CD14-positive monocyte (primary cell): ENCODE results near the gene R3HDM2. TPM values are rescaled to one million over a fixed set of nuclear protein-coding genes. Genes with fewer than 3 reads are reported as not detected.

ENCODE experiments used
- DNase-seq, 3 donors: peaks; one replicate each; pipeline ENCODE4 v3.0.0-alpha.2; 2011 to 2022
- H2AFZ ChIP-seq: 2 replicates; pipeline ENCODE4 v1.6.0; 2012; ENCODE audit warnings: mild to moderate bottlenecking, low read depth, low read length, inconsistent platforms; ENCODE audit not compliant: insufficient read depth, poor library complexity, severe bottlenecking
- H3K27ac ChIP-seq, 2 donors: 1 replicate in 1 of 2; 2 replicates in 1 of 2; pipeline ENCODE4 v1.5.1; 2012 to 2013; ENCODE audit warnings: low read length in 2 of 2, control low read depth in 1 of 2, inconsistent platforms in 1 of 2, low read depth in 1 of 2, mild to moderate bottlenecking in 1 of 2
- H3K27me3 ChIP-seq, 2 donors: one replicate each; pipeline versions ENCODE4 v1.6.0 to v1.6.1; 2011 to 2013; ENCODE audit warnings: low read length in 2 of 2; ENCODE audit not compliant: control insufficient read depth in 2 of 2, insufficient read depth in 2 of 2
- H3K36me3 ChIP-seq, 2 donors: replicated peaks in 1 of 2; 1 replicate in 1 of 2; 2 replicates in 1 of 2; pipeline versions ENCODE4 v1.5.1 to v1.6.1; 2012 to 2013; ENCODE audit warnings: low read length in 2 of 2, control low read depth in 1 of 2, inconsistent platforms in 1 of 2, mild to moderate bottlenecking in 1 of 2; ENCODE audit not compliant: insufficient read depth in 2 of 2, control insufficient read depth in 1 of 2
- H3K4me1 ChIP-seq, 2 donors: 1 replicate in 1 of 2; 2 replicates in 1 of 2; pipeline versions ENCODE4 v1.5.1 to v1.6.1; 2012 to 2013; ENCODE audit warnings: low read length in 2 of 2, control low read depth in 1 of 2, inconsistent platforms in 1 of 2, mild to moderate bottlenecking in 1 of 2, moderate library complexity in 1 of 2; ENCODE audit not compliant: insufficient read depth in 2 of 2, control insufficient read depth in 1 of 2
- H3K4me2 ChIP-seq: replicated peaks from 2 replicates; pipeline ENCODE3; 2012; ENCODE audit warnings: low read length, moderate library complexity, mild to moderate bottlenecking; ENCODE audit not compliant: poor library complexity, severe bottlenecking; ENCODE audit errors: extremely low read depth
- H3K4me3 ChIP-seq, 3 experiments: fragments of 200-600 bp in 1 of 3; sonication (generic) in 1 of 3; replicated peaks in 1 of 3; 1 replicate in 2 of 3; 2 replicates in 1 of 3; pipeline ENCODE4 v1.5.1; 2011 to 2013; ENCODE audit warnings: low read length in 3 of 3, mild to moderate bottlenecking in 3 of 3, control low read depth in 2 of 3, low read depth in 2 of 3, inconsistent platforms in 1 of 3, moderate library complexity in 1 of 3
- H3K79me2 ChIP-seq: 2 replicates; pipeline ENCODE4 v1.6.0; 2012; ENCODE audit warnings: mild to moderate bottlenecking, control low read depth, inconsistent platforms, low read length, moderate library complexity; ENCODE audit not compliant: insufficient read depth
- H3K9ac ChIP-seq: 2 replicates; pipeline ENCODE4 v1.6.0; 2017; ENCODE audit warnings: low read length, mild to moderate bottlenecking; ENCODE audit not compliant: insufficient read depth, poor library complexity, severe bottlenecking
- H3K9me3 ChIP-seq, 2 donors: replicated peaks in 1 of 2; 1 replicate in 1 of 2; 2 replicates in 1 of 2; pipeline versions ENCODE4 v1.5.1 to v1.6.1; 2012 to 2013; ENCODE audit warnings: low read length in 2 of 2, control low read depth in 1 of 2; ENCODE audit not compliant: control insufficient read depth in 1 of 2, insufficient read depth in 1 of 2
- H4K20me1 ChIP-seq: 2 replicates; pipeline ENCODE4 v1.6.0; 2012; ENCODE audit warnings: mild to moderate bottlenecking, low read length, control low read depth, moderate library complexity; ENCODE audit not compliant: insufficient read depth
- H3K27ac Mint-ChIP-seq, 7 donors: one replicate each; pipeline ENCODE4 v1.8.0; 2020; ENCODE audit warnings: mild to moderate bottlenecking in 7 of 7, mixed read lengths in 7 of 7, moderate library complexity in 6 of 7, inconsistent platforms in 2 of 7
- H3K27me3 Mint-ChIP-seq, 3 donors: one replicate each; pipeline ENCODE4 v1.8.0; 2021 to 2022; ENCODE audit warnings: low read depth in 3 of 3, mild to moderate bottlenecking in 3 of 3, mixed read lengths in 3 of 3, moderate library complexity in 3 of 3, inconsistent platforms in 1 of 3
- H3K36me3 Mint-ChIP-seq, 2 donors: one replicate each; pipeline ENCODE4 v1.8.0; 2020; ENCODE audit warnings: mixed read lengths in 2 of 2, inconsistent platforms in 1 of 2, mild to moderate bottlenecking in 1 of 2
- H3K4me1 Mint-ChIP-seq: one replicate; pipeline ENCODE4 v1.8.0; 2020; ENCODE audit warnings: mild to moderate bottlenecking, mixed read lengths
- H3K4me3 Mint-ChIP-seq, 2 donors: one replicate each; pipeline ENCODE4 v1.8.0; 2020; ENCODE audit warnings: mild to moderate bottlenecking in 2 of 2, mixed read lengths in 2 of 2, moderate library complexity in 1 of 2
- H3K9me3 Mint-ChIP-seq, 7 donors: one replicate each; pipeline ENCODE4 v1.8.0; 2020 to 2022; ENCODE audit warnings: mixed read lengths in 7 of 7, mild to moderate bottlenecking in 6 of 7, moderate library complexity in 6 of 7, inconsistent platforms in 2 of 7
- CTCF ChIP-seq: fragments of 200-600 bp; IDR thresholded peaks from one replicate; pipeline ENCODE4 v1.8.0; 2022; ENCODE audit warnings: antibody characterized with exemption, mild to moderate bottlenecking
- WGBS: methylation state at CpG from one replicate; pipeline ENCODE4 v1.1.5; 2013; ENCODE audit warnings: missing lambda C conversion rate; ENCODE audit not compliant: insufficient coverage; 5-methylcytosine and 5-hydroxymethylcytosine counted together
- intact Hi-C, 2 donors: fragments of 100-400 bp; cut with micrococcal nuclease; formaldehyde crosslinking; loops; one replicate each; pipeline versions ENCODE4 v1.15.0 to v1.15.1; 2023
- polyA plus RNA-seq, 3 donors: library from polyadenylated mRNA; depleted of rRNA in 1 of 3; unstranded in 2 of 3; stranded (reverse) in 1 of 3; fragments of 300-500 nt in 2 of 3; fragments of >200 nt in 1 of 3; fragmentation: Illumina TruSeq in 2 of 3; gene quantifications; 1 replicate in 2 of 3; 2 replicates in 1 of 3; pipeline ENCODE4 v1.2.3, GENCODE V29; 2012 to 2021

Gene R3HDM2
- polyA plus RNA-seq, 3 donors, result 4.2 to 69.4 (median 7.3) TPM

GRCh38 chr12:57377103-57377840 is 53.6 kb downstream of the R3HDM2 start:
- Histone ChIP-seq H3K27ac (no peak overlapping the region), H4K20me1 (peaks cover 29% of the 10 kb centered on the region), H3K27me3 (no peaks in the 10 kb centered on the region), H3K4me1 (no peaks in the 10 kb centered on the region), H3K9ac (no peak overlapping the region), H3K4me2 (no peak overlapping the region), H3K36me3 (peaks cover 5 to 44% of the 10 kb centered on the region in 2 donors), H3K9me3 (no peaks in the 10 kb centered on the region), H2AFZ (no peak overlapping the region), H3K79me2 (peaks cover 12% of the 10 kb centered on the region), H3K4me3 (no peak overlapping the region)
- Mint-ChIP-seq H3K36me3 (peaks cover 22 to 46% of the 10 kb centered on the region in 2 donors), H3K4me1 (peaks cover 5% of the 10 kb centered on the region), H3K27me3 (peaks cover 0 to 2% (median 0%) of the 10 kb centered on the region in 3 donors), H3K4me3 (no peak overlapping the region), H3K27ac (no peak overlapping the region), H3K9me3 (no peaks in the 10 kb centered on the region)
- WGBS, result 100% methylated on average over 2 of the region's 3 CpGs
- DNase-seq, result no peak
- TF ChIP-seq CTCF, result no peak
- intact Hi-C loops, result no loop called here

- Histone ChIP-seq H3K79me2 (peaks cover 11% of the 10 kb centered on the region), H3K9ac (no peak overlapping the region), H3K4me3 (no peak overlapping the region), H2AFZ (no peak overlapping the region), H3K27me3 (no peaks in the 10 kb centered on the region), H3K27ac (no peak overlapping the region), H3K36me3 (peaks cover 2 to 45% of the 10 kb centered on the region in 2 donors), H3K4me2 (no peak overlapping the region), H3K4me1 (no peaks in the 10 kb centered on the region), H4K20me1 (peaks cover 19% of the 10 kb centered on the region), H3K9me3 (no peaks in the 10 kb centered on the region)
- no peaks in the 10 kb centered on the region for H3K27me3 Mint-ChIP-seq
- H3K4me3 Mint-ChIP-seq, result no peak overlapping the region
- intact Hi-C loops, result no loop called here
- no peak for DNase-seq
- peaks cover 35 to 58% of the 10 kb centered on the region in 2 donors for H3K36me3 Mint-ChIP-seq
- peaks cover 0 to 14% (median 4%) of the 10 kb centered on the region in 7 donors for H3K9me3 Mint-ChIP-seq
- no peak for TF ChIP-seq CTCF
- H3K4me1 Mint-ChIP-seq, result peaks cover 3% of the 10 kb centered on the region
- WGBS, result 100% methylated on average over 2 of the region's 4 CpGs
- no peak overlapping the region for H3K27ac Mint-ChIP-seq
Observed at GRCh38 chr12:57372233-57372632, 58.6 kb downstream of the R3HDM2 start.
